Measurements from ENCODE around the gene POLR2L.
A peak's percentile ranks its signal among the peaks of the same experiment; 100 is the strongest.

POLR2L gene

GRCh38 chr11:802693-803466 is 39.4 kb downstream of the POLR2L start:
- no peak overlapping the region for H3K4me3 ChIP-seq
- no peak overlapping the region for H3K27ac ChIP-seq

- H3K27ac ChIP-seq = no peak overlapping the region
- no peak overlapping the region for H3K4me3 ChIP-seq
Observed at GRCh38 chr11:802018-802617, 40.2 kb downstream of the POLR2L start.

GRCh38 chr11:801097-801780 is 41.1 kb downstream of the POLR2L start:
- Histone ChIP-seq H3K27ac (no peak overlapping the region), H3K4me3 (no peak overlapping the region)

- Histone ChIP-seq H3K27ac (no peak overlapping the region), H3K4me3 (no peak overlapping the region)
Observed at GRCh38 chr11:800473-800872, 41.9 kb downstream of the POLR2L start.

GRCh38 chr11:799641-800316 is 42.5 kb downstream of the POLR2L start:
- H3K4me3 ChIP-seq = no peak overlapping the region
- H3K27ac ChIP-seq = no peak overlapping the region

- Histone ChIP-seq H3K4me3 (peak within 1 kb of the TSS; percentile 63 to 90 (median 77)), H3K27ac (peak within 1 kb of the TSS; percentile 10 to 91 (median 84))
Observed at GRCh38 chr11:798093-798713, 44.1 kb downstream of the POLR2L start, which contains the start of gene SLC25A22. Gene SLC25A22 (minus strand): TSS chr11:798281. CDS start chr11:795006, 3,275 bp downstream.

- peak overlapping the region; percentile 63 to 90 (median 77) for H3K4me3 ChIP-seq
- peak overlapping the region; percentile 10 to 91 (median 84) for H3K27ac ChIP-seq
Observed at GRCh38 chr11:797296-798092, 44.8 kb downstream of the POLR2L start.

- Histone ChIP-seq H3K4me3 (peak overlapping the region; percentile 63 to 90 (median 77)), H3K27ac (peak overlapping the region; percentile 14 to 91 (median 84))
Observed at GRCh38 chr11:796565-797295, 45.6 kb downstream of the POLR2L start.

- H3K27ac ChIP-seq = peak overlapping the region; percentile 34 to 91 (median 84)
- peak overlapping the region; percentile 63 to 90 (median 77) for H3K4me3 ChIP-seq
Observed at GRCh38 chr11:795634-796564, 46.4 kb downstream of the POLR2L start.

GRCh38 chr11:794766-795633 is 47.3 kb downstream of the POLR2L start:
- Histone ChIP-seq H3K4me3 (peak overlapping the region; percentile 63 to 90 (median 77)), H3K27ac (peak overlapping the region in 19 of 21 experiments; percentile 71 to 91 (median 84))

GRCh38 chr11:794013-794765 is 48.1 kb downstream of the POLR2L start:
- H3K4me3 ChIP-seq = no peak overlapping the region
- peak overlapping the region in 1 of 21 experiments; percentile 5 for H3K27ac ChIP-seq

GRCh38 chr11:793556-793955 is 48.8 kb downstream of the POLR2L start:
- Histone ChIP-seq H3K4me3 (no peak overlapping the region), H3K27ac (no peak overlapping the region)

GRCh38 chr11:792873-793272 is 49.5 kb downstream of the POLR2L start:
- no peak overlapping the region for H3K4me3 ChIP-seq

GRCh38 chr11:792535-792821 is 49.9 kb downstream of the POLR2L start:
- H3K27ac ChIP-seq = no peak overlapping the region
- H3K4me3 ChIP-seq = no peak overlapping the region

More at GRCh38 chr11:792873-793272, 49.5 kb downstream of the POLR2L start:
- H3K27ac ChIP-seq = no peak overlapping the region

GRCh38 chr11:791658-792534 is 50.4 kb downstream of the POLR2L start:
- H3K27ac ChIP-seq = no peak overlapping the region
- H3K4me3 ChIP-seq = no peak overlapping the region

Measured in skin epidermis (tissue), 12 donors.